Mesodermal cell (in vitro differentiated cells): ENCODE results near the gene HUWE1.

Experiments
- H3K27ac ChIP-seq: 2 replicates; pipeline ENCODE4 v1.7.0; 2013; ENCODE audit warnings: mild to moderate bottlenecking, low read depth, low read length, moderate library complexity; ENCODE audit not compliant: severe bottlenecking
- H3K36me3 ChIP-seq: 2 replicates; pipeline ENCODE4 v1.7.1; 2013; ENCODE audit warnings: mild to moderate bottlenecking, low read length, moderate library complexity; ENCODE audit not compliant: control insufficient read depth, insufficient read depth
- H3K4me1 ChIP-seq: one replicate; pipeline ENCODE4 v1.7.1; 2013; ENCODE audit warnings: mild to moderate bottlenecking, low read length; ENCODE audit not compliant: insufficient read depth, control insufficient read depth, poor library complexity, severe bottlenecking
- H3K4me3 ChIP-seq: 2 replicates; pipeline ENCODE4 v1.7.0; 2013; ENCODE audit warnings: low read length, control low read depth, mild to moderate bottlenecking; ENCODE audit not compliant: insufficient read depth, poor library complexity, severe bottlenecking; ENCODE audit errors: extremely low read depth
- H3K9me3 ChIP-seq: 2 replicates; pipeline ENCODE4 v1.7.1; 2013; ENCODE audit warnings: mild to moderate bottlenecking, low read length, moderate library complexity; ENCODE audit not compliant: control insufficient read depth
- WGBS, 2 experiments: methylation state at CpG; one replicate each; pipeline ENCODE4 v1.1.5; 2013; ENCODE audit warnings: missing lambda C conversion rate in 2 of 2; ENCODE audit not compliant: insufficient coverage in 2 of 2; 5-methylcytosine and 5-hydroxymethylcytosine counted together

Gene HUWE1

DNA sequence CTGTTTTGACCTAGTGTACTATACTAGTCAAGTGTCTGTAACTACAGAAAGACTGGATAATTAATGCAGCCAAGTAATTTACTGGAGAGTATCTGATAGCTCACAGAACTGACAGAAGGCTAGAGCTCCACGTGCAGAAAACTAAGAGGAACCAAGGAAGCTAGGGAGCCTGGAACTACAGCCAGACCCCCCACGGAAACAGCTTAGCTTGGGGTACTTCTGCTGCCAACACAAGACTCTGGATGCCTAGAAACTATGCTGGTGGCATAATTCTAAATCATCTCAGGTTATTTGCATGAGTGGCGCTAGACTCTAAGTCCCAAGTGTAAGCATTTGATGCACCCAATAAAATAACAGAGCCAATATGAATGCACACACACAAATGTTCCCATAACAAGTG, 26.5 kb downstream of the HUWE1 start:
- Histone ChIP-seq H3K9me3 (no peaks in the 10 kb centered on the region), H3K4me3 (no peak overlapping the region), H3K36me3 (peaks cover 44% of the 10 kb centered on the region), H3K4me1 (no peaks in the 10 kb centered on the region), H3K27ac (no peak overlapping the region)
- WGBS, 2 experiments: 74 to 92% methylated on average over 2 to 3 of the region's 3 CpGs

DNA sequence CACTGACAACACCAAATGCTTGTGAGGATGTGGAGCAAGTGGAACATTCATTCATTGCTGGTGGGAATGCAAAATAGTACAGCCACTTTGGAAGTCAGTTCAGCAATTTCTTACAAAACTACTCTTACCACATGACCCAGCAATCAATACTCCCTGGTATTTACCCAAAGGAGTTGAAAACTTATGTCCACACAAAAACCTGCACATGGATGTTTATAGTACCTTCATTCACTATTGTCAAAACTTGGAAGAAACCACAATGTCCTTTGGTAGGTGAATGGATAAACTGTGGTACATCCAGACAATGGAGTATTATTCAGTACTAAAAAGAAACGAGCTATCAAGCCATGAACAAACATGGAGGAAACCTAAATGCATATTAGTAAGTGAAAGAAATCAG, 27.5 kb downstream of the HUWE1 start:
- H3K4me3 ChIP-seq: no peak overlapping the region
- no peaks in the 10 kb centered on the region for H3K9me3 ChIP-seq
- WGBS, 2 experiments: no CpG with 5 or more reads among the region's 1 CpG
- H3K27ac ChIP-seq: no peak overlapping the region
- no peaks in the 10 kb centered on the region for H3K4me1 ChIP-seq
- H3K36me3 ChIP-seq: peaks cover 41% of the 10 kb centered on the region

DNA sequence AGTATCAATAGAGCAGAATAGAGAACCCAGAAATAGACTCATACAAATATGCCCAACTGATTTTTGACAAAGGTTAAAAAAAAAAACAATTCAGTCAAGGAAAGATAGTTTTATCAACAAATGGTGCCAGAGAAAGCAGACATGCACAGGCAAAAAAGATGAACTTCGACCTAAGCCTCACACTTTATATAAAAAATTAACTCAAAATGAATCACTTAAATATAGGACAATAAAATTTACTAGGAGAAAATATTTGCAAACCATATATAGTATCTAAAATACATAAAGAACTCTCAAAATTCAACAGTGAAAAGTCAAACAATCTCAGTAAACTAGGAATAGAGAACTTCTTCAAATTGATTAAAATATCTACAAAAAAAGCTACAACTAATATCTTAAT, 29.7 kb downstream of the HUWE1 start:
- no peaks in the 10 kb centered on the region for H3K9me3 ChIP-seq
- peaks cover 42% of the 10 kb centered on the region for H3K36me3 ChIP-seq
- no peaks in the 10 kb centered on the region for H3K4me1 ChIP-seq
- H3K27ac ChIP-seq: no peak overlapping the region
- no CpG with 5 or more reads among the region's 1 CpG for WGBS, 2 experiments
- H3K4me3 ChIP-seq: no peak overlapping the region

DNA sequence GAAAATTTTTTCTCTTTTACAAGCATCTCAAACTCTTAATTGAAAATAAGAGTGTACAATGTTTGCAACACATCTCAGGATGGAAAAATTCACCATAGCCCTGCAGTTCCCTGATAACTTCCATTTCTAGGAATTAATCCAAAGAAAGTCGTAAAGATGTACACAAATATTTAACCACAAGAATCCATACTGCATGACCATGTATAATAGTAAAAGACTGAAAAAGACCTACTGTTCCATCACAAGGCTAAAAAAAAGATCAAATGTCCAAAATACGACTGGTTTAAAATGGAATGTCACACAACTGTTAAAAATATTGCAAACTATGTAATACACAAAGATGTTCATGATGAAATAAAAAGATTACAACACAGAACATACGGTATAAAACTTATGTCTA, 32.1 kb downstream of the HUWE1 start:
- no peak overlapping the region for H3K27ac ChIP-seq
- peaks cover 50% of the 10 kb centered on the region for H3K36me3 ChIP-seq
- no peaks in the 10 kb centered on the region for H3K9me3 ChIP-seq
- no CpG with 5 or more reads among the region's 3 CpGs for WGBS, 2 experiments
- H3K4me1 ChIP-seq: no peaks in the 10 kb centered on the region
- no peak overlapping the region for H3K4me3 ChIP-seq

DNA sequence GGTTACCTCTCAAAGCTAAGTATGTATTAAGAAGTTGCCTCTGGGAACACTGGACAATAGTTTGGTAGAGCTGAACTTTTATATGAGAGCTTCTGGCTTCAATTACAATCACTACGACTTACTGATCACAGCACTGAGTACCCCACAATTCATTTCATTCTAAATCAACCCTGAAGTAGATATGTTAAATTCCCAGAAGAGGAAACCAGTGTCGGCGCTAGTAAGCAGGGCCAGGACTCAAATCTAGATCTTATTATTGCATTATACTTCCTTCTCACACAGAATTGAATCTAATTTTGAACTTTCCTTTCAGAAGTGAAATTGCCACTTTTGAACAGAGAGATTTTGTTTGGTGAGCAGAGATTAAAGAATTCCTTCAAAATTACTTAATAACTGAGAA, 41.8 kb downstream of the HUWE1 start:
- Histone ChIP-seq H3K4me1 (no peaks in the 10 kb centered on the region), H3K27ac (no peak overlapping the region), H3K36me3 (peaks cover 71% of the 10 kb centered on the region), H3K9me3 (no peaks in the 10 kb centered on the region), H3K4me3 (no peak overlapping the region)
- WGBS, 2 experiments: no CpG with 5 or more reads among the region's 3 CpGs

DNA sequence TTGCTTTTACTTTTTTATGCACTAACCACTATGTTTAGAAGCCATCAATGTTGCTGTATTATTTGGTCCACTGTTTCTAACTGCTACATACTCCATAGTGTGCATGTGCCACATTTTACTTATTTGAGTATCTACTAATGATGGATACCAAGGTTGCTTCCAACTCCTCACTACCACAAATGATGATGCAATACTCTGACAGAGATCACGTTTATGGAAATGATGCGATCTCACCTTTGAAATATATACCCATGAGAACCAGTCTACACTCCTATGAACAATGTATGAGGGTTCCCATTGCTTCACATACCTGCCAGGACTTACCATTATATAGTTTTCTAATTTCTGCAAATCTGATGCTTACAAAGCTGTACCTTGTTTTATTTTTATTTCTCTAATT, 44.2 kb downstream of the HUWE1 start:
- WGBS, 2 experiments: no CpG with 5 or more reads among the region's 2 CpGs
- no peak overlapping the region for H3K27ac ChIP-seq
- H3K4me1 ChIP-seq: no peaks in the 10 kb centered on the region
- no peak overlapping the region for H3K4me3 ChIP-seq
- H3K36me3 ChIP-seq: peaks cover 65% of the 10 kb centered on the region
- no peaks in the 10 kb centered on the region for H3K9me3 ChIP-seq

DNA sequence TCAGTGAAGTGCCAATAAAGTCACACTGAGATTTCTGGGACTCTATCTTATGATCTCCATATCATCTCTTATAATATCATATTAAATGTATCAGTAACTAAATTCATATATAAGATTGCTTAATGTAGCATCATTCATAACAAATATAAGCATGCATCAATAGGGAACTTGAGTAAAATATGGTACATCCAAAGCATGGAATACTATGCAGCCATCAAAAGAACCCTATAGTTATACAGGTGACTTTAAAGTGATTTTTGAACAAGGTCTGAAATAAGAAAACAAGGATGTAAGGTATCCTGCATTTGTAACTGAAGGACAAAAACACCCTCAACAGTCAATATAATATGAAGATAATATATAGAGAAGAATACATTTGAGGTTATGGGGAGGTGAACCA, 47.3 kb downstream of the HUWE1 start:
- Histone ChIP-seq H3K27ac (no peak overlapping the region), H3K4me3 (no peak overlapping the region), H3K9me3 (no peaks in the 10 kb centered on the region), H3K4me1 (no peaks in the 10 kb centered on the region), H3K36me3 (peaks cover 62% of the 10 kb centered on the region)

DNA sequence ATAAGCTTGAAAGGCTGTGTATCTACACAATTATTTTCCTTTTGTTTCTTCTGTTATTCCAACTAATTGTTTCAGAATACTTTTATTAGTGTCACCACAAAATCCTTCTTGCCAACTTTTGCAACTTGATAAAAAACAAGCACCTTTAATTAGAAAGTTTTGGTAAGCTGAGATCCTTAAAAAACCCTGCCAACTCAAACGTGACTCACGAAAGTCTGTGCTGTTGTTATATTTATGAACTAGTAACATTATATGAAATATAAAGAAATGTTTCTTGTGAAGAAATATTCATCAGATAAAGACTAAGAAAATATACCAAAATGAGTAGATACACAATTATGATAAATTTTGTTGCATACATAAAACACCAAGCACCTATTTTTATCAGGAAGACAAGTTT, 49.0 kb downstream of the HUWE1 start:
- H3K4me1 ChIP-seq: peaks cover under 1% of the 10 kb centered on the region
- H3K4me3 ChIP-seq: no peak overlapping the region
- no peaks in the 10 kb centered on the region for H3K9me3 ChIP-seq
- no peak overlapping the region for H3K27ac ChIP-seq
- H3K36me3 ChIP-seq: peaks cover 64% of the 10 kb centered on the region
- no CpG with 5 or more reads among the region's 2 CpGs for WGBS, 2 experiments

DNA sequence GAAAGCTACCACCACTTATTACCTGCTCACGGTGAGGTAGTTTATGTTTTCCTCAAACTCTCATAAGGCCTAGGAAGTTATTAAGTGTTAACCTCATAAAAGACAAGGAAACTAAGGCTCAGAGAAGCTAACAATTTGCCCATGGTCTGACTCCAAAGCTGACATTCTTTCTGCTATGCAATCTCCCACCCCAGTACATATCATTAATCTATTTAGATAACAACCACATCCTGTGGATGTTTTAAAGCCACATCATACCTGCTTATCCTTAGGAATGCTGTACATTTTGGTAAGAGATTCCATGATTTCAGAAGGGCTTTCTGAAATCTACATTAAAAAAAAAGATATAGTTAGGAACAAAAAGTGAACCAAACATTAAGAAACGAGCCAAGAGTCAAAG, 55.4 kb downstream of the HUWE1 start:
- peaks cover 81% of the 10 kb centered on the region for H3K36me3 ChIP-seq
- no CpG with 5 or more reads among the region's 2 CpGs for WGBS, 2 experiments
- H3K4me1 ChIP-seq: peaks cover 9% of the 10 kb centered on the region
- H3K4me3 ChIP-seq: no peak overlapping the region
- H3K9me3 ChIP-seq: no peaks in the 10 kb centered on the region
- H3K27ac ChIP-seq: peak overlapping the region; percentile 64

DNA sequence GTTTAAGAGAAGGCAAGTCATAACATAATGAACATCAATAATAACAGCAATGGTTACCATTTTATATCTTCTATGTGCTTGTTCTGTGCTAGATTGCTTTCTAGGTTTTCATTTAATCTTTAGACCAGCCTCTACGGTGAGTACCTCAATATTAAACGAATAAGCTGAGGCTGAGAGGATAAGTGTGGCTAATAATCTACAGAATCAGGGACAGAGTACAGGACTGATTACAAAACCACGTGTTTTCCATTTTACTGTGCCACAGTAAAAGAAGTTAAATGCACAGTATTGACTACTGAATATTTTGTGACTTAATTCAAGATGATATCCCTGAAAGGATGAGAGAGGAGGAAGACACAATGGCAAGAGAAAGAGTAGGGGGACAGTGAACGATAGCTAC, 56.3 kb downstream of the HUWE1 start:
- peaks cover 83% of the 10 kb centered on the region for H3K36me3 ChIP-seq
- H3K4me3 ChIP-seq: no peak overlapping the region
- H3K27ac ChIP-seq: no peak overlapping the region
- WGBS, 2 experiments: 100% methylated on average over 2 of the region's 4 CpGs; no CpG with 5 or more reads in 1 of the 2 experiments
- peaks cover 9% of the 10 kb centered on the region for H3K4me1 ChIP-seq
- no peaks in the 10 kb centered on the region for H3K9me3 ChIP-seq

DNA sequence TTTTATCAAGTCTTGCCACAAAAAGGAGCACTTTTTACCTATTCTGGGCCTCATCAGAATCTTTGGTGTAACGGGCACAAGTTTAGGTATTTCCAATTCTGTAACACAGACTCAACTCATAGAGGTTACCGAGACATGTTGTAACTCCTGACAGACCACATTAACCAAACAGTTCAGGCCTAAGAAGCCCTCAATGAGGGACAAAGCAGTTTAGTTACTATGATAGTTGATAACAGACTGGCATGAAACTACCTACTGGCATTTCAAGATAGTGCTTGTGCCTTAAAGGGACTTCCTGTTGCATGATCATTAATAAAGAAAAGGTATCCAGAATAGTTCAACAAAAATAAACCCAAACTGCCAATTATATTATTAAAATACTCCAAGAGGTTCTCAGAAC, 64.1 kb downstream of the HUWE1 start:
- Histone ChIP-seq H3K36me3 (peaks cover 62% of the 10 kb centered on the region), H3K9me3 (no peaks in the 10 kb centered on the region), H3K4me1 (no peaks in the 10 kb centered on the region), H3K4me3 (no peak overlapping the region), H3K27ac (no peak overlapping the region)
- 100% methylated on average over 1 of the region's 2 CpGs; no CpG with 5 or more reads in 1 of the 2 experiments for WGBS, 2 experiments
